Endodermal cell (in vitro differentiated cells): ENCODE measurements around the gene ZNF319. TPM values are rescaled to one million over a fixed set of nuclear protein-coding genes. Genes with fewer than 3 reads are reported as not detected.

ENCODE experiments used
- DNase-seq: peaks from one replicate; pipeline ENCODE4 v3.0.0-alpha.2; 2017
- H3K27ac ChIP-seq: 2 replicates; pipeline ENCODE4 v1.5.1; 2013; ENCODE audit warnings: mild to moderate bottlenecking, low read depth, low read length, moderate library complexity
- H3K27me3 ChIP-seq: 2 replicates; pipeline ENCODE4 v1.6.1; 2013; ENCODE audit warnings: mild to moderate bottlenecking, low read length, moderate library complexity; ENCODE audit not compliant: insufficient read depth, control insufficient read depth, poor library complexity, severe bottlenecking
- H3K36me3 ChIP-seq: 2 replicates; pipeline ENCODE4 v1.7.0; 2013; ENCODE audit warnings: mild to moderate bottlenecking, low read length, moderate library complexity; ENCODE audit not compliant: control insufficient read depth, insufficient read depth
- H3K4me1 ChIP-seq: one replicate; pipeline ENCODE4 v1.7.0; 2013; ENCODE audit warnings: low read length; ENCODE audit not compliant: control insufficient read depth, insufficient read depth
- H3K4me3 ChIP-seq: 2 replicates; pipeline ENCODE4 v1.5.1; 2013; ENCODE audit warnings: mild to moderate bottlenecking, low read length, moderate library complexity
- H3K9ac ChIP-seq: 2 replicates; pipeline ENCODE4 v1.6.1; 2013; ENCODE audit warnings: mild to moderate bottlenecking, low read length, moderate library complexity; ENCODE audit not compliant: poor library complexity, severe bottlenecking; ENCODE audit errors: extremely low read depth
- H3K9me3 ChIP-seq: 2 replicates; pipeline ENCODE4 v1.6.1; 2013; ENCODE audit warnings: mild to moderate bottlenecking, low read length, moderate library complexity; ENCODE audit not compliant: control insufficient read depth
- H3K27ac Mint-ChIP-seq: 2 replicates; pipeline ENCODE4 v1.8.0; 2020; ENCODE audit warnings: mixed read lengths
- H3K27me3 Mint-ChIP-seq: 2 replicates; pipeline ENCODE4 v1.8.0; 2021; ENCODE audit warnings: mild to moderate bottlenecking, mixed read lengths; ENCODE audit not compliant: insufficient read depth
- H3K36me3 Mint-ChIP-seq: 2 replicates; pipeline ENCODE4 v1.8.0; 2020; ENCODE audit warnings: low read depth, mixed read lengths
- H3K4me1 Mint-ChIP-seq: 2 replicates; pipeline ENCODE4 v1.8.0; 2020; ENCODE audit warnings: mixed read lengths
- H3K4me3 Mint-ChIP-seq: 2 replicates; pipeline ENCODE4 v1.8.0; 2020; ENCODE audit warnings: mild to moderate bottlenecking, moderate library complexity, mixed read lengths
- H3K9me3 Mint-ChIP-seq: 2 replicates; pipeline ENCODE4 v1.8.0; 2020; ENCODE audit warnings: mild to moderate bottlenecking, mixed read lengths
- CTCF ChIP-seq: fragments of 200-600 bp; sonication (generic); conservative IDR thresholded peaks from 2 replicates; pipeline ENCODE4 v1.5.0; 2021; ENCODE audit warnings: antibody characterized with exemption, mild to moderate bottlenecking
- WGBS, 2 experiments: methylation state at CpG; one replicate each; pipeline versions ENCODE4 v1.1.5 to v1.1.7; 2013; ENCODE audit warnings: missing lambda C conversion rate in 2 of 2, mixed read lengths in 1 of 2; ENCODE audit not compliant: insufficient coverage in 1 of 2, insufficient read length in 1 of 2; 5-methylcytosine and 5-hydroxymethylcytosine counted together
- total RNA-seq, 2 donors: library from RNA; stranded (reverse); fragmentation: NEBNext Ultra II Directional in 1 of 2; extraction: Animal tissue kit (Norgen Biotek cat#: 25700) in 1 of 2; gene quantifications; 2 replicates in 1 of 2; 3 replicates in 1 of 2; pipeline ENCODE4 v1.2.1, GENCODE V29; 2021

The ZNF319 gene
- total RNA-seq, 2 donors from 2014 or later: 9.8 to 10.8 TPM

DNA sequence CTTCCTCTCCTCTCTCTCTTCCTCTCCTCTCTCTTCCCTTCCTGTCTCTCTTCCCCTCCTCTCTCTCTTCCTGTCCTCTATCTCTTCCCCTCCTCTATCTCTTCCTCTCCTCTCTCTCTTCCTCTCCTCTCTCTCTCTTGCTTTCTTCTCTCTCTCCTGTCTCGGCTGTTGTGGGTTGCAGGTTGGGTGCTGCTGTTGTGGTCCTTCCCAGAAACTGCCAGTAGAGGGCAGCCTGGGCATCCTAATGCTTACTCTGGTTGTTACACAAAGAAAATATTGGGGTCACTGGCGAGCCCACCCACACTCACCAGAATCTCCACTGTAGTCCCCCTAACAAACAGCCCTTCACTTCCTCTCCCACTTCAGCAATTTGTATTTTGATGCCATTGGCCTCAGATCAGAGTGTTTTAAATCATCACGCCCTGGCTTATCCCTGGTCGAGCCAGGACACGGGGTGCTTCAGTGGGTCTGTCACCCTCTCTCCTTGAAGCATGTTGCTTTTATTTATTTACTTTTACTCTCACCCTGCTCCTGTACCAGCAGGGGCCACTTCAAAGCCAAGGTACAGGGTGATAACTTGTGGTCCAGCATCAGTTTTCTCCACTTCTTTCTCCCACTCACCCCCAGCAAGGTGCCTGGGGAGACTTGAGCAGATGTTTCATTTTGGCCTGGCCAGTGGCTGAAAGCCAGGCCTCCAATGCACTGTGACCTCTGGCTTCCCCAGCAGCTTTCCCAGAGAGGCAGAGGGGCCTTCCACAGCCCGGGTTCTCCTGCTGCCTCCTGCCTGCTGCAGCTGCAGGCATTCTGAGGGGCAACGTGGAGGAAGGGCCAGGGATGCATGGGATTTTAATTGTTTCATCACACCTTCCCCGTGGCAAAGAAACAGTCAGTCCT is 20.4 kb upstream of the ZNF319 start:
- no peaks in the 10 kb centered on the region for H3K27me3 ChIP-seq
- peak; percentile 87 for TF ChIP-seq CTCF
- no peaks in the 10 kb centered on the region for H3K9me3 Mint-ChIP-seq
- H3K27ac Mint-ChIP-seq: peak overlapping the region; percentile 49
- 76 to 79% methylated on average over 7 to 8 of the region's 8 CpGs for WGBS, 2 experiments
- DNase-seq: peak; percentile 91
- H3K27me3 Mint-ChIP-seq: no peaks in the 10 kb centered on the region
- H3K4me1 Mint-ChIP-seq: peaks cover 30% of the 10 kb centered on the region
- H3K4me3 ChIP-seq: no peak overlapping the region
- peak overlapping the region; percentile 4 for H3K27ac ChIP-seq
- H3K9me3 ChIP-seq: no peaks in the 10 kb centered on the region
- H3K4me1 ChIP-seq: peaks cover 13% of the 10 kb centered on the region
- peaks cover 10% of the 10 kb centered on the region for H3K36me3 Mint-ChIP-seq
- H3K9ac ChIP-seq: no peak overlapping the region
- H3K4me3 Mint-ChIP-seq: no peak overlapping the region
- peaks cover 50% of the 10 kb centered on the region for H3K36me3 ChIP-seq

- Histone ChIP-seq H3K4me1 (peaks cover 13% of the 10 kb centered on the region), H3K36me3 (peaks cover 59% of the 10 kb centered on the region), H3K4me3 (no peak overlapping the region), H3K9ac (no peak overlapping the region), H3K9me3 (no peaks in the 10 kb centered on the region), H3K27ac (no peak overlapping the region), H3K27me3 (no peaks in the 10 kb centered on the region)
- no peak overlapping the region for H3K27ac Mint-ChIP-seq
- peaks cover 10% of the 10 kb centered on the region for H3K36me3 Mint-ChIP-seq
- WGBS, 2 experiments: 85% methylated on average over 7 to 8 of the region's 8 CpGs
- H3K4me3 Mint-ChIP-seq: no peak overlapping the region
- H3K27me3 Mint-ChIP-seq: no peaks in the 10 kb centered on the region
- peaks cover 29% of the 10 kb centered on the region for H3K4me1 Mint-ChIP-seq
- no peak for DNase-seq
- no peaks in the 10 kb centered on the region for H3K9me3 Mint-ChIP-seq
- TF ChIP-seq CTCF: no peak
These were observed 19.5 kb upstream of the ZNF319 start for GRCh38 chr16:58019866-58020538.

- Histone ChIP-seq H3K27ac (no peak overlapping the region), H3K9ac (no peak overlapping the region), H3K36me3 (peaks cover 66% of the 10 kb centered on the region), H3K9me3 (no peaks in the 10 kb centered on the region), H3K4me3 (no peak overlapping the region), H3K27me3 (no peaks in the 10 kb centered on the region), H3K4me1 (peaks cover 8% of the 10 kb centered on the region)
- no peaks in the 10 kb centered on the region for H3K9me3 Mint-ChIP-seq
- TF ChIP-seq CTCF: peak; percentile 68
- H3K27ac Mint-ChIP-seq: no peak overlapping the region
- H3K4me1 Mint-ChIP-seq: peaks cover 20% of the 10 kb centered on the region
- 74 to 94% methylated on average over 3 to 7 of the region's 7 CpGs for WGBS, 2 experiments
- no peak overlapping the region for H3K4me3 Mint-ChIP-seq
- H3K27me3 Mint-ChIP-seq: no peaks in the 10 kb centered on the region
- DNase-seq: peak; percentile 90
- H3K36me3 Mint-ChIP-seq: peaks cover 16% of the 10 kb centered on the region
These were observed 18.3 kb upstream of the ZNF319 start for GRCh38 chr16:58018803-58019202.
